Measurements from ENCODE around the gene MRPS9. TPM values are rescaled to one million over a fixed set of nuclear protein-coding genes. Genes with fewer than 3 reads are reported as not detected.

MRPS9 gene
- total RNA-seq, 1 experiment from 2014 or later, result 60.0 TPM

DNA sequence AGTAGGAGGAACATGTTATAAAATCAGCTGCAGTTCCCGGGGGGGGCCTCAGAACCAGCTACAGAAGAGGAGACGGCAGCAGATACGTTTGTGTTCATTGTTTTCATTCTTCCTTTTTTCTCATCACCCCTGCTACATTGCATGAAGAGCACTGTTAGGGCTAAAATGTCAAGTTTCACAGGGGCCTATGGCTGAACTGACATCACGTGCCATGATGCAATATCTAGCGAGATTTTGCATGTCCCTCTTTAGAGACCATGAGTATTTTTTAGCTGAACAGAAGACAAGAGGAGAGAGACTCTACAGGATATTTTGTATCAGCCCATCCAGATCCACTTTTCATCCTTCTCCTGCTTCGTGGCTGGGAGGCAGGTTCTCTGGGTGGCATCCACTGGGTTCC is 97.6 kb downstream of the MRPS9 start:
- no peaks in the 10 kb centered on the region for H3K9me3 Mint-ChIP-seq
- H3K9me3 ChIP-seq (ENCODE audit: control insufficient read depth, low read depth, low read length), result no peaks in the 10 kb centered on the region
- H2BK20ac ChIP-seq (ENCODE audit: low read depth, low read length, poor library complexity, severe bottlenecking), result no peak overlapping the region
- H2BK15ac ChIP-seq (ENCODE audit: low read depth, low read length), result no peak overlapping the region
- no peak overlapping the region for H3K4ac ChIP-seq (ENCODE audit: low read depth, low read length)
- no peak overlapping the region for H4K91ac ChIP-seq (ENCODE audit: insufficient read length, low read depth, low read length)
- no peaks in the 10 kb centered on the region for H3K23me2 ChIP-seq (ENCODE audit: insufficient read length, low read depth, low read length, poor library complexity, severe bottlenecking)
- no peak overlapping the region for H3K56ac ChIP-seq (ENCODE audit: insufficient read length, low read depth, low read length)
- no peak overlapping the region for H2BK12ac ChIP-seq (ENCODE audit: insufficient read length, low read depth, low read length)
- no peak overlapping the region for H2AFZ ChIP-seq (ENCODE audit: low read length)
- no peaks in the 10 kb centered on the region for H3K27me3 ChIP-seq (ENCODE audit: insufficient read depth, low read length)
- H2BK120ac ChIP-seq (ENCODE audit: low read depth, low read length, poor library complexity, severe bottlenecking), result no peak overlapping the region
- no peaks in the 10 kb centered on the region for H3K79me1 ChIP-seq (ENCODE audit: insufficient read depth, low read depth, low read length, poor library complexity, severe bottlenecking)
- H3K18ac ChIP-seq (ENCODE audit: insufficient read length, low read depth, low read length), result no peak overlapping the region
- H4K8ac ChIP-seq (replicated peaks; ENCODE audit: insufficient read length, low read depth, low read length), result no peak overlapping the region
- no peak overlapping the region for H3K9ac ChIP-seq (ENCODE audit: extremely low read depth, insufficient read length, low read length)
- H3K27ac Mint-ChIP-seq, result 0 out of 7 replicates have a peak overlapping the region, but pooled peaks of 1 of the 3 experiments have one; percentile 16
- H3K4me1 Mint-ChIP-seq, result peaks cover 4 to 11% of the 10 kb centered on the region in 2 experiments
- H3K4me2 ChIP-seq (ENCODE audit: insufficient read depth, insufficient read length, low read length), result no peak overlapping the region
- H3K36me3 Mint-ChIP-seq (ENCODE audit: insufficient read depth in 1 of 3, low read depth in 3 of 3), result no peaks in the 10 kb centered on the region
- DNase-seq, result no peak
- no peaks in the 10 kb centered on the region for H3K79me2 ChIP-seq (ENCODE audit: insufficient read depth, low read length)
- H2AK5ac ChIP-seq (ENCODE audit: insufficient read length, low read length), result no peak overlapping the region
- TF ChIP-seq, protein P1, sequence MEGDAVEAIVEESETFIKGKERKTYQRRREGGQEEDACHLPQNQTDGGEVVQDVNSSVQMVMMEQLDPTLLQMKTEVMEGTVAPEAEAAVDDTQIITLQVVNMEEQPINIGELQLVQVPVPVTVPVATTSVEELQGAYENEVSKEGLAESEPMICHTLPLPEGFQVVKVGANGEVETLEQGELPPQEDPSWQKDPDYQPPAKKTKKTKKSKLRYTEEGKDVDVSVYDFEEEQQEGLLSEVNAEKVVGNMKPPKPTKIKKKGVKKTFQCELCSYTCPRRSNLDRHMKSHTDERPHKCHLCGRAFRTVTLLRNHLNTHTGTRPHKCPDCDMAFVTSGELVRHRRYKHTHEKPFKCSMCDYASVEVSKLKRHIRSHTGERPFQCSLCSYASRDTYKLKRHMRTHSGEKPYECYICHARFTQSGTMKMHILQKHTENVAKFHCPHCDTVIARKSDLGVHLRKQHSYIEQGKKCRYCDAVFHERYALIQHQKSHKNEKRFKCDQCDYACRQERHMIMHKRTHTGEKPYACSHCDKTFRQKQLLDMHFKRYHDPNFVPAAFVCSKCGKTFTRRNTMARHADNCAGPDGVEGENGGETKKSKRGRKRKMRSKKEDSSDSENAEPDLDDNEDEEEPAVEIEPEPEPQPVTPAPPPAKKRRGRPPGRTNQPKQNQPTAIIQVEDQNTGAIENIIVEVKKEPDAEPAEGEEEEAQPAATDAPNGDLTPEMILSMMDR (conservative IDR thresholded peaks at IDR 0.05), result no peak
- no peaks in the 10 kb centered on the region for H3K4me1 ChIP-seq (ENCODE audit: insufficient read depth, low read length)
- H4K5ac ChIP-seq (ENCODE audit: insufficient read length, low read depth, low read length), result no peak overlapping the region
- H4K20me1 ChIP-seq (ENCODE audit: control insufficient read depth, insufficient read depth, insufficient read length), result no peaks in the 10 kb centered on the region
- no peak overlapping the region for H3K4me3 Mint-ChIP-seq
- no peak overlapping the region for H3K23ac ChIP-seq (ENCODE audit: insufficient read length, low read depth, low read length)
- no peak overlapping the region for H3T11ph ChIP-seq (ENCODE audit: low read length)
- H3K14ac ChIP-seq (ENCODE audit: insufficient read depth, low read length), result no peak overlapping the region
- WGBS (ENCODE audit: extremely low coverage, insufficient read length, low lambda C conversion rate), result no CpG with 5 or more reads among the region's 6 CpGs
- H2BK5ac ChIP-seq (ENCODE audit: insufficient read length, low read length), result no peak overlapping the region
- H3K27ac ChIP-seq (ENCODE audit: insufficient read length, low read depth, low read length), result no peak overlapping the region
- peaks cover 1% of the 10 kb centered on the region; the same call in 1 of the 2 replicates for H3K27me3 Mint-ChIP-seq (ENCODE audit: low read depth)
